Right atrium auricular region (tissue), 2 donors: ENCODE results near the gene MYH16. TPM values are rescaled to one million over a fixed set of nuclear protein-coding genes. Genes with fewer than 3 reads are reported as not detected.
"Not testable (repeated sequence)": the region's sequence is repeated elsewhere in the genome, so short reads cannot be mapped to it uniquely, and the experiment has no call there.

Experiments used
- DNase-seq: peaks from one replicate; pipeline ENCODE4 v3.0.0-alpha.2; 2019; ENCODE audit warnings: low spot score
- H3K27ac ChIP-seq, 2 donors: fragments of 200-600 bp; sonication (generic); 1 replicate in 1 of 2; 2 replicates in 1 of 2; pipeline ENCODE4 v1.5.1; 2016 to 2019
- H3K27me3 ChIP-seq, 2 donors: fragments of 200-600 bp; sonication (generic); one replicate each; pipeline versions ENCODE4 v1.5.1 to v1.6.0; 2017 to 2019
- H3K36me3 ChIP-seq: fragments of 200-600 bp; sonication (generic); one replicate; pipeline ENCODE4 v1.5.1; 2016
- H3K4me1 ChIP-seq, 2 donors: fragments of 200-600 bp; sonication (generic); one replicate each; pipeline versions ENCODE4 v1.5.1 to v1.6.0; 2017 to 2019
- H3K4me3 ChIP-seq, 2 donors: fragments of 200-600 bp; sonication (generic); 1 replicate in 1 of 2; 2 replicates in 1 of 2; pipeline ENCODE4 v1.5.1; 2017 to 2019; ENCODE audit warnings: mild to moderate bottlenecking in 1 of 2, moderate library complexity in 1 of 2
- H3K9me3 ChIP-seq, 2 donors: fragments of 200-600 bp; sonication (generic); one replicate each; pipeline ENCODE4 v1.5.1; 2019
- total RNA-seq, 2 donors: library from RNA; depleted of rRNA; stranded (reverse); fragments of >200 nt; gene quantifications; one replicate each; pipeline ENCODE4 v1.1.0, GENCODE V29; 2016
- TF ChIP-seq, protein P1 (sequence below), 2 donors: fragments of 200-600 bp; sonication (generic); IDR thresholded peaks; one replicate each; pipeline ENCODE4 v1.5.1; 2019; ENCODE audit warnings: antibody characterized with exemption in 2 of 2

Gene MYH16
- total RNA-seq, 2 donors from 2014 or later = not detected

DNA sequence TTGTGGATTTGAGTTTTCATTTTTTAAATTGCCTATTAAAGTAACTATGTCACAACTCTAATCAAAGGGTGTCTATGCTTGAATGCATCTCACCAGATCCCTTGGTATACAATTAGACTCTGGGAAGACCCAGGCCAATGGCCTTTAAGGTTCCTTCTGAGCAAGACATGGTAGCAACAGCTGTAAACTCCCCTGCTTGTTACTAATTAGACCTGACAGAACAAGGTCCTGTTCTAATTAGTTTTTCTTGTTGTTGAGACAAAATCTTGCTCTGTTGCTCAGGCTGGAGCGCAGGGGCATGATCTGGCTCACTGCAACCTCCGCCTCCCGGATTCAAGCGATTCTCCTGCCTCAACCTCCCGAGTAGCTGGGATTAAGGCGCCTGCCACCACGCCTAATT lies 2.9 kb downstream of the MYH16 start:
- no peaks in the 10 kb centered on the region for H3K9me3 ChIP-seq
- TF ChIP-seq, protein P1, sequence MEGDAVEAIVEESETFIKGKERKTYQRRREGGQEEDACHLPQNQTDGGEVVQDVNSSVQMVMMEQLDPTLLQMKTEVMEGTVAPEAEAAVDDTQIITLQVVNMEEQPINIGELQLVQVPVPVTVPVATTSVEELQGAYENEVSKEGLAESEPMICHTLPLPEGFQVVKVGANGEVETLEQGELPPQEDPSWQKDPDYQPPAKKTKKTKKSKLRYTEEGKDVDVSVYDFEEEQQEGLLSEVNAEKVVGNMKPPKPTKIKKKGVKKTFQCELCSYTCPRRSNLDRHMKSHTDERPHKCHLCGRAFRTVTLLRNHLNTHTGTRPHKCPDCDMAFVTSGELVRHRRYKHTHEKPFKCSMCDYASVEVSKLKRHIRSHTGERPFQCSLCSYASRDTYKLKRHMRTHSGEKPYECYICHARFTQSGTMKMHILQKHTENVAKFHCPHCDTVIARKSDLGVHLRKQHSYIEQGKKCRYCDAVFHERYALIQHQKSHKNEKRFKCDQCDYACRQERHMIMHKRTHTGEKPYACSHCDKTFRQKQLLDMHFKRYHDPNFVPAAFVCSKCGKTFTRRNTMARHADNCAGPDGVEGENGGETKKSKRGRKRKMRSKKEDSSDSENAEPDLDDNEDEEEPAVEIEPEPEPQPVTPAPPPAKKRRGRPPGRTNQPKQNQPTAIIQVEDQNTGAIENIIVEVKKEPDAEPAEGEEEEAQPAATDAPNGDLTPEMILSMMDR (IDR thresholded peaks at IDR 0.05) = no peak

DNA sequence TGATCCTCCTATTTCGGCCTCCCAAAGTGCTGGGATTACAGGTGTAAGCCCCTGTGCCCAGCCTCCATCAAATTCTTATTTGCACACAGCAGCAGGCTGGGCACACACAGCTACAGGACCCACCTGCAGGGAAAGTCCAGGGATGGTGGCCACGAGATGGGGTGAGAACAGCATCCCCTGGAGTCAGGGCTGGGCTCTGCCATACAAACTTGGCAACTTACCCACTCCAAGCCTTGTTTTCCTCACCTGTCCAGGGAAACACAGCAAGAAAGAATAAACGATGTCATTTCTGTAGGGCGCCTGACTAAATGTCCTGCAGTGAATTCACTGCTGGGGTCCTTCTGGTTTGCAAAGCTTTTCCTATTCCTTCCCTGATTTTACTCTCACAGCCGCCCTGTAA lies 5.5 kb downstream of the MYH16 start:
- no peak for DNase-seq
- H3K36me3 ChIP-seq = no peaks in the 10 kb centered on the region
- no peaks in the 10 kb centered on the region for H3K9me3 ChIP-seq
- no peak overlapping the region for H3K4me3 ChIP-seq
- H3K4me1 ChIP-seq = no peaks in the 10 kb centered on the region
- TF ChIP-seq, protein P1 (IDR thresholded peaks at IDR 0.05) = no peak
- no peak overlapping the region for H3K27ac ChIP-seq
- no peaks in the 10 kb centered on the region for H3K27me3 ChIP-seq

More for the DNA sequence above, 2.9 kb downstream of the MYH16 start:
- no peak overlapping the region for H3K27ac ChIP-seq
- H3K4me3 ChIP-seq = no peak overlapping the region
- H3K36me3 ChIP-seq = no peaks in the 10 kb centered on the region
- H3K27me3 ChIP-seq = no peaks in the 10 kb centered on the region
- DNase-seq = no peak
- H3K4me1 ChIP-seq = no peaks in the 10 kb centered on the region

DNA sequence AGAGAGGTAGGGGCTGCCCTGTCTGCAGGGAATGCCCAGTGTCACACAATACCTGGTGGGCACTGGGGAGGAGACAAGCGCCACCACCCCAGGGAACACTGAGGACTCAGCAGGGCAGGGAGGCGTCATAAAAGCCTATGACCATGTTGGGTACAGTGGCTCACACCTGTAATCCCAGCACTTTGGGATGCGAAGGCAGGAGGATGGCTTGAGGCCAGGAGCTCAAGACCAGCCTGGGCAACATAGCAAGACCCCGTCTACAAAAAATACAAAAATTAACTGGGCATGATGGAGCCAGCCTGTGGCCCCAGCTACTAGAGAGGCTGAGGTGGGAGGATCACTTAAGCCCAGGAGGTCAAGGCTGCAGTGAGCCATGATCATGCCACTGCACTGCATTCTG lies 11.5 kb downstream of the MYH16 start:
- not testable (repeated sequence) for DNase-seq, H3K4me1 ChIP-seq, H3K9me3 ChIP-seq, H3K27ac ChIP-seq, H3K4me3 ChIP-seq, H3K36me3 ChIP-seq, H3K27me3 ChIP-seq

DNA sequence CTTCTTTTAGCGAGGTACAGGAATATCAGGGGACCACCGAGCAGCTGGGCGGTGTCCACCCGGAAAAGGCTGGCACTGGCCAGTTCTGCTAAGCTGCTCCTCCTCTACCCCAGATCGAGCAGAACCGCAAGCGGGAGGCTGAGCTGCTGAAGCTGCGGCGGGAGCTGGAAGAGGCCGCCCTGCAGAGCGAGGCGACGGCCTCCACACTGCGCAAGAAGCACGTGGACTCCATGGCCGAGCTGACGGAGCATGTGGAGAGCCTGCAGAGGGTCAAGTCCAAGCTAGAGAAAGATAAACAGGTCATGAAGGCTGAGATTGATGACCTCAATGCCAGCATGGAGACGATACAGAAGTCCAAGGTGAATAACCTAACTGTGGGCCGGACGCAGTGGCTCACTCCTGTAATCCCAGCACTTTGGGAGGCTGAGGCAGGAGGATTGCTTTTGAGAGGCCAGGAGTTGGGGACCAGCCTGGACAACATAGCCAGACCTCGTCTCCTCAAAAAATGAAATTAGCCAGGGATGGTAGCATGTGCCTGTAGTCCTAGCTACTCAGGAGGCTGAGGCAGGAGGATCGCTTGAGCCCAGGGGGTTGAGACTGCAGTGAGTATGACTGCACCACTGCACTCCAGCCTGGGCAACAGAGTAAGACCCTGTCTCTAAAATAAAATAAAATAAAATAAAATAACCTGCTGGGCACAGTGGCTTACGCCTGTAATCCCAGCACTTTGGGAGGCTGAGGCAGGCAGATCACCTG lies 15.3 kb downstream of the MYH16 start:
- no peaks in the 10 kb centered on the region for H3K9me3 ChIP-seq
- no peaks in the 10 kb centered on the region for H3K4me1 ChIP-seq
- H3K4me3 ChIP-seq = no peak overlapping the region
- DNase-seq = no peak
- no peaks in the 10 kb centered on the region for H3K27me3 ChIP-seq
- H3K27ac ChIP-seq = no peak overlapping the region
- H3K36me3 ChIP-seq = no peaks in the 10 kb centered on the region
- TF ChIP-seq, protein P1 (IDR thresholded peaks at IDR 0.05) = no peak

DNA sequence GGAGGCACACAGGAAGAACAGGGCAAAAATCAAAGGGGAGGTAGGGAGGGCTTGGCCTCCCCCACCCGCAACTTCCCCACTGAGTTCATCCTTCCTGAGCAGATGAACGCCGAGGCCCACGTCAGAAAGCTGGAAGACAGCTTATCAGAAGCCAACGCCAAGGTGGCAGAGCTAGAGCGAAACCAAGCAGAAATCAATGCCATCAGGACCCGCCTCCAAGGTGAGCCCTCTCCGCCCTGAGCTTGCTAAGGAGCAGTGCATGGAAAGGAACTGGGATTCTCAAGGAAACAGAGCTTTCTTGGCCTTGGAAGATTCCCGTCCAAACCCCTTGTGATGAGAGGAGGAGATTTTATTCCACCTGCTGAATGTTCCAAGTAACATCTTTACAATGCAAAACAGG lies 16.5 kb downstream of the MYH16 start:
- no peak overlapping the region for H3K27ac ChIP-seq
- TF ChIP-seq, protein P1 (IDR thresholded peaks at IDR 0.05) = no peak

DNA sequence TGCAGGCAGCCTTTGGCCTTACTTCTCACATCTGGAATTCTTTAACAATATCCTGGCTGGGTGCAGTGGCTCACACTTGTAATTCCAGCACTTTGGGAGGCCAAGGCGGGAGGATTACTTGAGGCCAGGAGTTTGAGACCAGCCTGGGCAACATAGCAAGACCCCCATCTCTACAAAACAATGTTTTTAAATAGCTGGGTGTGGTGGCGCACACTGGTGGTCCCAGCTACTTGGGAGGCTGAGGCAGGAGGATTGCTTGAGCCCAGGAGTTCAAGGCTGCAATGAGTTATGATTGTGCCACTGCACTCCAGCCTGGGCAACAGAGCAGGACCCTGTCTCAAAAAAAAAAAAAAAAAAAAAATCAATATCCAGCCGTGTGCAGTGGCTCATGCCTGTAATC lies 17.5 kb downstream of the MYH16 start:
- H3K9me3 ChIP-seq, H3K27ac ChIP-seq, H3K36me3 ChIP-seq, H3K27me3 ChIP-seq, DNase-seq, H3K4me1 ChIP-seq, H3K4me3 ChIP-seq: not testable (repeated sequence)

More for the DNA sequence above, 16.5 kb downstream of the MYH16 start:
- Histone ChIP-seq H3K27me3 (no peaks in the 10 kb centered on the region), H3K4me3 (no peak overlapping the region), H3K36me3 (no peaks in the 10 kb centered on the region), H3K9me3 (no peaks in the 10 kb centered on the region), H3K4me1 (no peaks in the 10 kb centered on the region)
- no peak for DNase-seq
